Ramos (cell line): Measurements from ENCODE around the gene VPS45.

Experiments
- in situ Hi-C: fragments of 300-500 bp; cut with MboI; formaldehyde crosslinking; loops from one replicate; pipeline ENCODE4 v1.14.3; 2022; ENCODE audit warnings: low sequenced_read_pairs; ENCODE audit not compliant: unreplicated experiment

VPS45 gene

DNA sequence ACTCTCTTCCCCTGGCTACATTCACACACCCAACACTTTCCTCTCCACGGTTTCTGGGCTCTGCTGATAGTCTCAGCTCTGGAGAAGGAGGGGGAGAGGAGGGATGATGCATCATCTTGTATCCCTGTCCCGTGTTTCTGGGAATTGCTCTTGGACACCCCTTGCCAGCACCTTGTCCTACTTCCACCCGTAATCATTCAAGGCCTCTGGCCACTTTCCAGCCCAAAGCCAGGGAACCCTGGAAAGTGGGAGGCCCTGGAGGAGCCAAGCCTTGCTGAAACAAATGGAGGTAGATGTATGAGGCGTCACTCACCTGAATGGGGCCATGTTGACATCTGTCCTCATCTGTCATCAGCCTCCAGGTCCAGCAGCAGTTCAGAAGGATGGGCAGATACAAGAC is 86.6 kb downstream of the VPS45 start:
- in situ Hi-C loops: no loop called here

GRCh38 chr1:150155413-150156071 is 88.0 kb downstream of the VPS45 start:
- in situ Hi-C loops: no loop called here

DNA sequence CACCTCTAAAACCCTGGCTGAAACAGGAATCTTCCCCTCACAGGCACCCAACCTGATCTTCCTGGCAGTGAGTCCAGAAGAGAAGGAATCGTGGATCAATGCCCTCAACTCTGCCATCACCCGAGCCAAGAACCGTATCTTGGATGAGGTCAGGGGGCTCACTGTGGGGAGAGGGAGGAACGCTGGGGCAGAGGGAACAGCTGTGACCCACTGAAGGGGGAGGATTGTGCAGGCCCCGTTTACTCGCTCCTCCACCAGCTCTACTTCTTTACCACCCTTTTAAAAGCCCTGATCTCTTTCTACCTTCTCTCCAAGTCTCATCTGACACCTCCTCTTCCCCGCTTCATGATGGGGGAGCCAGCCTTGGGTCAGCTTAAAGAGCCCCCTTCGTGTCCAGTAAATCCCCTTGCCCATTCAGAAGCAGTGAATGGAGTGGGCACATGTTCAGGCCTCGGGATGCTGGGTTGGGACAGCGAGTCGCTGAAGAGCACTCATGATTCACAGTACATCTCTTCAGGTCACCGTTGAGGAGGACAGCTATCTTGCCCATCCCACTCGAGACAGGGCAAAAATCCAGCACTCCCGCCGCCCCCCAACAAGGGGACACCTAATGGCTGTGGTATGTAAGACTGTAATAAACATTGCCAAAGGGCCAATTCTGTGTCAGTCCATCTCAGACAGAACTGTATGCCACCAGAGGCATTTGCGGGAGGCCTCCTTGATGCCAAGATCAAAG is 89.5 kb downstream of the VPS45 start:
- in situ Hi-C loops: no loop called here

DNA sequence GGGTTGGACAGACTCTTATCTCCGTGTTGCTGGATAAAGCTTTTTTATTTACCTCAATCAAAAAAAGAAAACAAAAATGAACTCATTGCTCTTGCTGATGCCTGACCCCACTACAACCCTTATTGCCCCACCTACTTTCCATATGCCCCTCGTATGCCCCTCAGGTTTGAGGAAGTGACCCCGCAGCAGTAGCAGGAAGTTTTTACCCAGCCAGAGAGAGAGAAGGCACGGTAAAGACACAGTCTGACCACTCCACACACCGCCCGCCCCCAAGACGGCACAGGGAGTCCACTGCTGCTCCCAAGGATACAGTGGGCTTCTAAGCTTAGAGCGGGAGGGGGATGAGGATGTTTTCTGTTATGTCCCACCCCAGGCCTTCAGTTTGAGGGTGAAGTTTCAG is 92.0 kb downstream of the VPS45 start:
- in situ Hi-C loops: no loop called here

DNA sequence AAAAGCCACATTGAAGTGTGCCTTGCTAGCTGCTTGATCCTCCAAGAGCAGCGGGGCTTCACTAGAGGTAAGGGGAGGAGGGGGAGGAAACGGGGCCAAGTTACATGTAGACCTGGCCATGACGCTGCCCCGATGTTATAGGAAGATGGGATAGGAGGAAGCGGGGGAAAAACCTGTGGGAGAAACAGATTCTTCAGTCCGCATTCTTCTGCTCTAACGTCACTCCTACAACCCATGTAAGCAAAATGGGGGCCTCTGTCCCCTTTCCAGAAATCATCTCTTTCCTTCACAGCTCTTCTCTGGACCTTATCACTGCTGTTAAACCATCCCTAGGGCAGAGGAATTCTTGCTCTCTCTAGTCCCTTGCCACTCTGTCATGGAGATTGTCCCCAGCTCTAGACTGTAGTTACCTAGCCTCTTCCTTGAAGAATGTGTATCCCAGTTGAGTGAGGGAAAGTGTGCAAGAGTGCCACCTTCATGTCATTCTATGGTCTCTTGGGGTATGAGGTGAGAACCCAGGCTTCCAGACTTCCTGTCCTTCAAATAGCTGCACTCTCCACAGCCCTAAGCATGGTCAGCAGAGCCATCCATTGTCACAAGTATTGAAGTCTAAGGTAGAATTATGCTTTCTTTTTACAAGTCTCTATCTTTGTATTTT is 93.5 kb downstream of the VPS45 start:
- in situ Hi-C loops: no loop called here

- in situ Hi-C loops: no loop called here
These were observed 94.4 kb downstream of the VPS45 start for GRCh38 chr1:150161747-150162581.

- in situ Hi-C loops: no loop called here
These were observed 94.9 kb downstream of the VPS45 start for GRCh38 chr1:150162582-150162861.

- in situ Hi-C loops: no loop called here
These were observed 95.5 kb downstream of the VPS45 start for GRCh38 chr1:150162862-150163706.

- in situ Hi-C loops: no loop called here
These were observed 96.6 kb downstream of the VPS45 start for GRCh38 chr1:150164224-150164623.

DNA sequence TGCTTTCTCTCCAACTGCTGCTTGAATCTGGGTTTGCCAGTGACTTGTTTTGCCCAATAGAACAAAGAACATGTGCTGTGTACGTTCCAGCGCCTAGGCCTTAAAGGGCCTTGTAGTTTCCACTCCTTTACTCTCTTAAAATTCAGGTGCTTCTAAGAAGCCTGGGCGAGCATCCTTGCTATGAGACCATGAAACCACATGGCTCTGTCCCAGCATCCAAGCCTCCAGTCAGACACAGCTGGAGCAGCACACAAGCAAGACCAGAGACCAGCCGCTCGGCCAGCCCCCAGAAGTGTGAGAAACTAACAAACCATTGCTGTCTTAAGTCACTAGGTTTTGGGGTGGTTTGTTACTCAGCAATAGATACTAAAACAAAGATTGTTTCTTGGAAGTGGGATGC is 97.2 kb downstream of the VPS45 start:
- in situ Hi-C loops: loop anchor here (5.0 kb wide), 2 partner anchors 82 to 197 kb away; no protein-coding TSS in a partner anchor

GRCh38 chr1:150165622-150166612 is 98.3 kb downstream of the VPS45 start:
- in situ Hi-C loops: loop anchor here (5.0 kb wide), 2 partner anchors 84 to 199 kb away; no protein-coding TSS in a partner anchor

GRCh38 chr1:150168960-150169601 is 101.5 kb downstream of the VPS45 start:
- in situ Hi-C loops: loop anchor here (5.0 kb wide), 2 partner anchors 87 to 202 kb away; no protein-coding TSS in a partner anchor

DNA sequence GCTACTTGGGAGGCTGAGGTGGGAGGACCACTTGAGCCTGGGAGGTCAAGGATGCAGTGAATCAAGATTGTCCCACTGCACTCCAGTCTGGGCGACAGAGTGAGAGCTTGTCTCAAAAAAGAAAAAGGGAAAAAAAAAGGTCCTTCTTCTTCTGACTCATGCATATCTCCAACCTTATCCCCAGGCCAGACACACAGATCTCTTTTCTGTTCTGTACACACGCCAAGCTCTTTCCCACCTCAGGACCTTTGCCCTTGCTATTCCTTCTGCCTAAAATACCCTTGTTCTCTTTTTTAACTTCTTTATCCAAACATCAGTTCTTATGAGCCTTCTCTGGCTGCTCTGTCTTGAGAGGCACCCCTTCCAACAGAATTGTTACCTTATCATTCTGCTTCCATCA is 104.2 kb downstream of the VPS45 start:
- in situ Hi-C loops: no loop called here

- in situ Hi-C loops: no loop called here
These were observed 105.6 kb downstream of the VPS45 start for GRCh38 chr1:150173141-150173585.

DNA sequence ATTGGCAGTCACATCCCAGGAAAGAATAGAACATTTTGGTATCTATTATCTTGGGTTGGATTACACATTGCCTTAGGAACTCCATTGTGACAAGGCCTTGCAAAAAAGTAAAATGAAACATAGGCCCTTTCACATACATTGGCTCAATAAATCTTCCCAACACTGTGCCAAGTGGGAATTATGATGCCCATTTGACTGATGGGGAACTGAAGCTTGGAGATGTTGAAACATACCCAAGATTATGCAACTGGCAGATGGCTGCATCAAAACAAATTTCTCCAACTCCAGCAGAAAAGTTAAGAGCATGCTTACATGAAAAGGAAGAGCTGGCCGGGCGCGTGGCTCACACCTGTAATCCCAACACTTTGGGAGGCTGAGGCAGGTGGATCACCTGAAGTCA is 109.0 kb downstream of the VPS45 start:
- in situ Hi-C loops: no loop called here

GRCh38 chr1:150178548-150178947 is 111.0 kb downstream of the VPS45 start:
- in situ Hi-C loops: no loop called here

DNA sequence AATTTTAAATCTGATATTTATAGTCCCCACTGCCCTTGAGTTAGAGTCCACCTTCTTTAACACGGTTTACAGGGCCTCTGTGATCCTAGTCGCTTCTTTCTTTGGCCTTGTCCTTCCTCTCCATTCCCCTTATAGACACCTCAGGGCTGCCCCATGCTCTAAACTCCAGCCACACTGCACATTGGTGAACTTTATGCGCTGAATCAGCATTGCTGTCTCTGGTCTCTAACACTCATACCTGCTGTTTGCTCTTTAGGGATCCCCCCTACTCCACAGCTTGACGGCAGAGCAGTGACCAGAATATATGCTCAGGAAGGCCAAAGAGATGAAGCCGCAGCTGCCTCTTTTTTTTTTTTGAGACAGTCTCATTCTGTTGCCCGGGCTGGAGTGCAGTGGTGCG is 112.3 kb downstream of the VPS45 start:
- in situ Hi-C loops: no loop called here

GRCh38 chr1:150180474-150180873 is 112.9 kb downstream of the VPS45 start:
- in situ Hi-C loops: no loop called here
